ENCODE results near the gene HMGN4. TPM values are rescaled to one million over a fixed set of nuclear protein-coding genes. Genes with fewer than 3 reads are reported as not detected.

Gene HMGN4
- total and polyA plus RNA-seq, 9 of the 15 experiments (the other 6 are each of a cell fraction or from before 2014, with no cell fraction given) = 35.4 to 134 (median 94.1) TPM

DNA sequence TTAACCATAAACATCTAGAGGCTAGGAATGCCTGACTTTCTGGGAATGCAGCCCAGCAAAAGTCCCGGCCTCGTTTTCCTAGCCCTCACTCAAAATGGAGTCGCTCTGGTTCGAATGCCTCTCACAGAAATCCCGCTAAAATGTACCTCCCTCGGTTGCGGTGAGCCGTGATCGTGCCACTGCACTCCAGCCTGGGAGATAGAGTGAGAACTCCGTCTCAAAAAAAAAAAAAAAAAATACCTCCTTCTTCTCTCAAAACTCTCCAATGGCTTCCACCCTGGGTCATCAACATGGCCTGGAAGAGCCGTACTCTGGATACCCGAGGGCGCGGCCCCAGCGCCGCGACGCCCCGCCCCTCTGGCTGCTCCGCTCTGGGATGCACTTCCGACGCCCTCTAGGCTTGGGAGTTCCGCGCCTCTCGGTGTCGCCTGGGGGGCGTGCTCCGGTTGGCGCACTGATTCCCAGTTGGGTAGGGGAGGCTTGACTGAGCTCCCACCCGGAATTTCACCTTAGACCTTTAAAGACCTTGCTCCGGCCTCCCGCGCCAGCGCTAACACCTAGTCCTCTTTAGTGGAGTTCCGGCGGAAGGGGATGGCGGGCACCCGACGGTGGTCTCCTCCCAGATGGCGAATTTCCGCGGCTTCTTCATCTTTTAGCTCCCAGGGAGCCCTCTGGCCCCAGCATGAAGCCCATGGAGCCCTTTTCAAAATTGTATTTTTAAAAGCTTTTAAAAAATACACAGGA is 12.3 kb downstream of the HMGN4 start (continued):
- TF ChIP-seq, protein P1, sequence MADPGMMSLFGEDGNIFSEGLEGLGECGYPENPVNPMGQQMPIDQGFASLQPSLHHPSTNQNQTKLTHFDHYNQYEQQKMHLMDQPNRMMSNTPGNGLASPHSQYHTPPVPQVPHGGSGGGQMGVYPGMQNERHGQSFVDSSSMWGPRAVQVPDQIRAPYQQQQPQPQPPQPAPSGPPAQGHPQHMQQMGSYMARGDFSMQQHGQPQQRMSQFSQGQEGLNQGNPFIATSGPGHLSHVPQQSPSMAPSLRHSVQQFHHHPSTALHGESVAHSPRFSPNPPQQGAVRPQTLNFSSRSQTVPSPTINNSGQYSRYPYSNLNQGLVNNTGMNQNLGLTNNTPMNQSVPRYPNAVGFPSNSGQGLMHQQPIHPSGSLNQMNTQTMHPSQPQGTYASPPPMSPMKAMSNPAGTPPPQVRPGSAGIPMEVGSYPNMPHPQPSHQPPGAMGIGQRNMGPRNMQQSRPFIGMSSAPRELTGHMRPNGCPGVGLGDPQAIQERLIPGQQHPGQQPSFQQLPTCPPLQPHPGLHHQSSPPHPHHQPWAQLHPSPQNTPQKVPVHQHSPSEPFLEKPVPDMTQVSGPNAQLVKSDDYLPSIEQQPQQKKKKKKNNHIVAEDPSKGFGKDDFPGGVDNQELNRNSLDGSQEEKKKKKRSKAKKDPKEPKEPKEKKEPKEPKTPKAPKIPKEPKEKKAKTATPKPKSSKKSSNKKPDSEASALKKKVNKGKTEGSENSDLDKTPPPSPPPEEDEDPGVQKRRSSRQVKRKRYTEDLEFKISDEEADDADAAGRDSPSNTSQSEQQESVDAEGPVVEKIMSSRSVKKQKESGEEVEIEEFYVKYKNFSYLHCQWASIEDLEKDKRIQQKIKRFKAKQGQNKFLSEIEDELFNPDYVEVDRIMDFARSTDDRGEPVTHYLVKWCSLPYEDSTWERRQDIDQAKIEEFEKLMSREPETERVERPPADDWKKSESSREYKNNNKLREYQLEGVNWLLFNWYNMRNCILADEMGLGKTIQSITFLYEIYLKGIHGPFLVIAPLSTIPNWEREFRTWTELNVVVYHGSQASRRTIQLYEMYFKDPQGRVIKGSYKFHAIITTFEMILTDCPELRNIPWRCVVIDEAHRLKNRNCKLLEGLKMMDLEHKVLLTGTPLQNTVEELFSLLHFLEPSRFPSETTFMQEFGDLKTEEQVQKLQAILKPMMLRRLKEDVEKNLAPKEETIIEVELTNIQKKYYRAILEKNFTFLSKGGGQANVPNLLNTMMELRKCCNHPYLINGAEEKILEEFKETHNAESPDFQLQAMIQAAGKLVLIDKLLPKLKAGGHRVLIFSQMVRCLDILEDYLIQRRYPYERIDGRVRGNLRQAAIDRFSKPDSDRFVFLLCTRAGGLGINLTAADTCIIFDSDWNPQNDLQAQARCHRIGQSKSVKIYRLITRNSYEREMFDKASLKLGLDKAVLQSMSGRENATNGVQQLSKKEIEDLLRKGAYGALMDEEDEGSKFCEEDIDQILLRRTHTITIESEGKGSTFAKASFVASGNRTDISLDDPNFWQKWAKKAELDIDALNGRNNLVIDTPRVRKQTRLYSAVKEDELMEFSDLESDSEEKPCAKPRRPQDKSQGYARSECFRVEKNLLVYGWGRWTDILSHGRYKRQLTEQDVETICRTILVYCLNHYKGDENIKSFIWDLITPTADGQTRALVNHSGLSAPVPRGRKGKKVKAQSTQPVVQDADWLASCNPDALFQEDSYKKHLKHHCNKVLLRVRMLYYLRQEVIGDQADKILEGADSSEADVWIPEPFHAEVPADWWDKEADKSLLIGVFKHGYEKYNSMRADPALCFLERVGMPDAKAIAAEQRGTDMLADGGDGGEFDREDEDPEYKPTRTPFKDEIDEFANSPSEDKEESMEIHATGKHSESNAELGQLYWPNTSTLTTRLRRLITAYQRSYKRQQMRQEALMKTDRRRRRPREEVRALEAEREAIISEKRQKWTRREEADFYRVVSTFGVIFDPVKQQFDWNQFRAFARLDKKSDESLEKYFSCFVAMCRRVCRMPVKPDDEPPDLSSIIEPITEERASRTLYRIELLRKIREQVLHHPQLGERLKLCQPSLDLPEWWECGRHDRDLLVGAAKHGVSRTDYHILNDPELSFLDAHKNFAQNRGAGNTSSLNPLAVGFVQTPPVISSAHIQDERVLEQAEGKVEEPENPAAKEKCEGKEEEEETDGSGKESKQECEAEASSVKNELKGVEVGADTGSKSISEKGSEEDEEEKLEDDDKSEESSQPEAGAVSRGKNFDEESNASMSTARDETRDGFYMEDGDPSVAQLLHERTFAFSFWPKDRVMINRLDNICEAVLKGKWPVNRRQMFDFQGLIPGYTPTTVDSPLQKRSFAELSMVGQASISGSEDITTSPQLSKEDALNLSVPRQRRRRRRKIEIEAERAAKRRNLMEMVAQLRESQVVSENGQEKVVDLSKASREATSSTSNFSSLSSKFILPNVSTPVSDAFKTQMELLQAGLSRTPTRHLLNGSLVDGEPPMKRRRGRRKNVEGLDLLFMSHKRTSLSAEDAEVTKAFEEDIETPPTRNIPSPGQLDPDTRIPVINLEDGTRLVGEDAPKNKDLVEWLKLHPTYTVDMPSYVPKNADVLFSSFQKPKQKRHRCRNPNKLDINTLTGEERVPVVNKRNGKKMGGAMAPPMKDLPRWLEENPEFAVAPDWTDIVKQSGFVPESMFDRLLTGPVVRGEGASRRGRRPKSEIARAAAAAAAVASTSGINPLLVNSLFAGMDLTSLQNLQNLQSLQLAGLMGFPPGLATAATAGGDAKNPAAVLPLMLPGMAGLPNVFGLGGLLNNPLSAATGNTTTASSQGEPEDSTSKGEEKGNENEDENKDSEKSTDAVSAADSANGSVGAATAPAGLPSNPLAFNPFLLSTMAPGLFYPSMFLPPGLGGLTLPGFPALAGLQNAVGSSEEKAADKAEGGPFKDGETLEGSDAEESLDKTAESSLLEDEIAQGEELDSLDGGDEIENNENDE (IDR thresholded peaks at IDR 0.05; ENCODE audit: low read depth, low read length) = no peak
- no peak for TF ChIP-seq ARID3B (CRISPR knock-in tag; IDR thresholded peaks at IDR 0.05; ENCODE audit: borderline replicate concordance)
- no peak for TF ChIP-seq ZNF584 (CRISPR knock-in tag; IDR thresholded peaks at IDR 0.05; ENCODE audit: low read depth)
- TF ChIP-seq ZNF175 (CRISPR knock-in tag; IDR thresholded peaks at IDR 0.05; ENCODE audit: low read depth) = no peak
- no peak for TF ChIP-seq ZNF76 (CRISPR knock-in tag; IDR thresholded peaks at IDR 0.05; ENCODE audit: borderline replicate concordance)
- no peak for TF ChIP-seq FUS (optimal IDR thresholded peaks at IDR 0.05; ENCODE audit: low read depth, low read length)
- TF ChIP-seq PHB2 (IDR thresholded peaks at IDR 0.05; ENCODE audit: low read depth) = no peak
- no peak for TF ChIP-seq ZNF277 (CRISPR knock-in tag; IDR thresholded peaks at IDR 0.05; ENCODE audit: borderline replicate concordance)
- TF ChIP-seq, protein P2, sequence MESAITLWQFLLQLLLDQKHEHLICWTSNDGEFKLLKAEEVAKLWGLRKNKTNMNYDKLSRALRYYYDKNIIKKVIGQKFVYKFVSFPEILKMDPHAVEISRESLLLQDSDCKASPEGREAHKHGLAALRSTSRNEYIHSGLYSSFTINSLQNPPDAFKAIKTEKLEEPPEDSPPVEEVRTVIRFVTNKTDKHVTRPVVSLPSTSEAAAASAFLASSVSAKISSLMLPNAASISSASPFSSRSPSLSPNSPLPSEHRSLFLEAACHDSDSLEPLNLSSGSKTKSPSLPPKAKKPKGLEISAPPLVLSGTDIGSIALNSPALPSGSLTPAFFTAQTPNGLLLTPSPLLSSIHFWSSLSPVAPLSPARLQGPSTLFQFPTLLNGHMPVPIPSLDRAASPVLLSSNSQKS (CRISPR knock-in tag; IDR thresholded peaks at IDR 0.05) = no peak
- TF ChIP-seq HNRNPK (IDR thresholded peaks at IDR 0.05; ENCODE audit: low read depth, low read length, poor library complexity, severe bottlenecking) = no peak
- no peak for TF ChIP-seq BDP1 (IDR thresholded peaks at IDR 0.05; ENCODE audit: insufficient read depth, insufficient read length)

All from K562 (cell line).